ENCODE results near the gene GNB1. TPM values are rescaled to one million over a fixed set of nuclear protein-coding genes. Genes with fewer than 3 reads are reported as not detected.
"Not testable (repeated sequence)": the region's sequence is repeated elsewhere in the genome, so short reads cannot be mapped to it uniquely, and the experiment has no call there.

Gene GNB1
- total RNA-seq, 1 donor: 88.7 TPM

DNA sequence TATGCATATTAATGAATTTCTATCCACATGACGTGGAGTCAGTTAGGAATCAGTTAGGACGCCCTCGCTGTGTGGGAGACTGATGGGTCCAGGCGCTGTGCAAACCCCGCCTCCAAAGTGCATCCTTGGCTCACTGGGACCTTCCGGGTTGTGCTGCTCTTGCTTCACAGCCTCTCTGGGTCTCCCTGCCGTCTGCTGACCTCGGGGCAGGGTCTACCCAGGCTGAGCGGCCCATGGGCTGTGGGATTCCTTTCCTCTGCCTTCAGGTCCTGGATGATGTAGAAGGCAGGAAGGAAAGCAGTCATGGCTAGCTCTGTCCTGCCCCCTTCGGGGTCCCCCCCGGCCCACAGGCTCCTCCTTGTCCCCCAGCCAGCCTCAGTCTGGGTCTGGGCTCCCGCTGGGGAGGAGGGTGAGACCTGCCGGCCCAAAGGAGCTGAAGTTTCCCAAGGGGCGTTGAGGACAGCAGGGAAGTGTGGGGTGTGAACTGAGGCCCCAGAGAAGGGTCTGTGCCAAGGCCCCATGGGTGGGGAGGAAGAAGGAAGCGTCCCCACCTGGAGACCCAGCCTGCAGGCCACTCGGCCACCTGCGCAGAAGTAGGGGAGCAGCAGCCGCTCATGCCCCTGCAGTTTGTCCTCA, 142.1 kb downstream of the GNB1 start:
- Histone ChIP-seq H3K27ac (ENCODE audit: low read depth, low read length) (no peak overlapping the region), H3K79me2 (ENCODE audit: insufficient read depth, low read length) (no peaks in the 10 kb centered on the region), H3K4me1 (ENCODE audit: insufficient read depth, low read length) (no peaks in the 10 kb centered on the region), H4K20me1 (ENCODE audit: insufficient read depth, low read length) (no peaks in the 10 kb centered on the region), H3K27me3 (ENCODE audit: insufficient read depth, low read length) (no peaks in the 10 kb centered on the region), H3K4me3 (ENCODE audit: insufficient read depth, low read length) (no peak overlapping the region), H3K4me2 (ENCODE audit: insufficient read depth, low read length) (no peak overlapping the region), H2AFZ (ENCODE audit: low read length) (no peak overlapping the region), H3K36me3 (ENCODE audit: insufficient read depth, low read length) (peaks cover 13% of the 10 kb centered on the region), H3K9me3 (ENCODE audit: low read depth, low read length) (no peaks in the 10 kb centered on the region)
- peak; percentile 49 for DNase-seq (ENCODE audit: insufficient read length, low spot score, missing footprints)
- TF ChIP-seq, protein P1, sequence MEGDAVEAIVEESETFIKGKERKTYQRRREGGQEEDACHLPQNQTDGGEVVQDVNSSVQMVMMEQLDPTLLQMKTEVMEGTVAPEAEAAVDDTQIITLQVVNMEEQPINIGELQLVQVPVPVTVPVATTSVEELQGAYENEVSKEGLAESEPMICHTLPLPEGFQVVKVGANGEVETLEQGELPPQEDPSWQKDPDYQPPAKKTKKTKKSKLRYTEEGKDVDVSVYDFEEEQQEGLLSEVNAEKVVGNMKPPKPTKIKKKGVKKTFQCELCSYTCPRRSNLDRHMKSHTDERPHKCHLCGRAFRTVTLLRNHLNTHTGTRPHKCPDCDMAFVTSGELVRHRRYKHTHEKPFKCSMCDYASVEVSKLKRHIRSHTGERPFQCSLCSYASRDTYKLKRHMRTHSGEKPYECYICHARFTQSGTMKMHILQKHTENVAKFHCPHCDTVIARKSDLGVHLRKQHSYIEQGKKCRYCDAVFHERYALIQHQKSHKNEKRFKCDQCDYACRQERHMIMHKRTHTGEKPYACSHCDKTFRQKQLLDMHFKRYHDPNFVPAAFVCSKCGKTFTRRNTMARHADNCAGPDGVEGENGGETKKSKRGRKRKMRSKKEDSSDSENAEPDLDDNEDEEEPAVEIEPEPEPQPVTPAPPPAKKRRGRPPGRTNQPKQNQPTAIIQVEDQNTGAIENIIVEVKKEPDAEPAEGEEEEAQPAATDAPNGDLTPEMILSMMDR (IDR thresholded peaks at IDR 0.05; ENCODE audit: extremely low read depth, low read depth, low read length): no peak

DNA sequence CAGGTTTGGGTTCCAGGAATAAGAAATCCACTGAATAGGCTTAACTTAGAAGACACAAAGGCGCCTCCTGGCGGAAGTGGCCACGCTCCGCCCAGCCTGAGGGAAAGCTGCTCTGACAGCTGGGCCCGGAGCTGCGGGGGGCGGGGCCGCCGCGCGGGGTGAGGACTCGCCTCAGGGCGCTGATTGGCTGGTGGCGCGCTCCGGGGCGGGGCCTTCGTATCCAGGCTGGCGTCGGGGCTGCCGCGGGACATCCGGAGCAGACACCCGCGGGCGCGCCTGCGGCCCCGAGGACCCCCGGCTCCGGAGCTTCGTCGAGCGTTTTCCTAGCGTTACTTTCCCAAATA, 144.3 kb downstream of the GNB1 start:
- not testable (repeated sequence) for H3K79me2 ChIP-seq (ENCODE audit: insufficient read depth, low read length); H4K20me1 ChIP-seq (ENCODE audit: insufficient read depth, low read length); H3K4me2 ChIP-seq (ENCODE audit: insufficient read depth, low read length); H3K4me1 ChIP-seq (ENCODE audit: insufficient read depth, low read length); DNase-seq (ENCODE audit: insufficient read length, low spot score, missing footprints); H2AFZ ChIP-seq (ENCODE audit: low read length); H3K36me3 ChIP-seq (ENCODE audit: insufficient read depth, low read length); H3K27me3 ChIP-seq (ENCODE audit: insufficient read depth, low read length); H3K9me3 ChIP-seq (ENCODE audit: low read depth, low read length); H3K27ac ChIP-seq (ENCODE audit: low read depth, low read length)
- peak overlapping the region; percentile 58 for H3K4me3 ChIP-seq (ENCODE audit: insufficient read depth, low read length)

DNA sequence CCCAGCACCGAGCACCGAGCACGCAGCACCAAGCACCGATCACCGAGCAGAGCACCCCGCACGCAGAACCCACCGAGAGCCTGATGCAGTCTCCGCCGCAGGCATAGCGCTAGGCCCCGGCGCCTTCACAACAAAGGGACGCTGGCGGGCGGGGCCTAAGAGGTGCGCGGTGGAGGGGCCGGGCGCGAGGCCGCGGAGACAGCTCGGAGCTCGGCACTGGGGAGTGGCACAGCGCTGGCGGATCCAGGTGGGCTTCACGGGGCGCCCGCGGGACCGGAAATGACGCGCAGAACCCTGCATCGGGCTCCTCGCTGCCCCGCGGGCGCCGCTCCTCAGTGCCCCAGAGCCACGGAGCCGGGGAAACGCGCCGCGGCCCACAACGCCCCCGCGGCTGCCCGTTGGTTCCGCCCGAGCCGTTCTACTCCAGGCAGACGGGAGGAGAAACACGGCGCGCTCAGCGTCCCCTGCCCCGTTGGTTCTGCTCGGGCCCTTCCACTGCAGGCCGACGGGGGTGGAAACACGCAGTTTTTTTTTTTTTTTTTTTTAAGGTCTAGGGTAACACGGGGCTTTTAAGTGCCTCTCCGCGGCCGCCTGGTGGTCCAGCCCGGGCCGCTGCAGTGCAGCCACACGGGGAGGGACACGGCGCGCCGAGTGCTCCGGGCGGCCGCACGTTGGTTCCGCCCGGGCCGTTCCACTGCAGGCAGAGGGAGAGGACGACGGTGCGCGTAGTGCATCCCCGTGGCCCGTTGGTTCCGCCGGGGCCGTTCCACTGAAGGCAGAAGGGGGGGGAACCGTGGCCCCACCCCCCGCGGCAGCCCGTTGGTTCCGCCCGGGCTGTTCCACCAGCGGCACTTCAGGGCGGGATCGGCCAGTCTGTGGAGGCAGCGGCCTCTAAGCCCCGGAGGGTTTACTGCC, 145.0 kb downstream of the GNB1 start:
- Histone ChIP-seq H3K27ac (ENCODE audit: low read depth, low read length) (peak overlapping the region; percentile 70), H3K4me3 (ENCODE audit: insufficient read depth, low read length) (peak overlapping the region; percentile 58)
- H3K36me3 ChIP-seq (ENCODE audit: insufficient read depth, low read length); H3K4me1 ChIP-seq (ENCODE audit: insufficient read depth, low read length); H3K9me3 ChIP-seq (ENCODE audit: low read depth, low read length); H2AFZ ChIP-seq (ENCODE audit: low read length); H3K4me2 ChIP-seq (ENCODE audit: insufficient read depth, low read length); H4K20me1 ChIP-seq (ENCODE audit: insufficient read depth, low read length); H3K79me2 ChIP-seq (ENCODE audit: insufficient read depth, low read length); H3K27me3 ChIP-seq (ENCODE audit: insufficient read depth, low read length): not testable (repeated sequence)
- peak; percentile 62 for DNase-seq (ENCODE audit: insufficient read length, low spot score, missing footprints)

DNA sequence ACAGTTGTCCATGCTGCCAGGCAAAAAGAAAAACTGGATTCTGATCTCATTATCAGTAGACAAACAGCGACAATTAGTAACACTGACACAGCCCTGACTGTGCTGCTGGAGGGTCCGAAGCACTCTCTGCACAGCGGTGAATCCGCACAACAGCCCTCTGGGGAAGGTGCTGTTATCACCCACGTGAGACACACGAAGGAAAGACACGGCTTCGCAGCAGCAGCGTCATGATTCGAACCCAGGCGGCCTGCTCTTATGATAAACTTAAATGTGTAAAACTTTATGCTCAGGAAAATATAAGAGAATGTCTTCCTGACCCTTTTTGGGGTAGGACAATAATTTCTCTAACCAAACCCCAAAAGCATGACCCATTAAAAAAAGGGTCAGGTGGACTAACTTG, 148.4 kb downstream of the GNB1 start:
- H2AFZ ChIP-seq (ENCODE audit: low read length); H3K27me3 ChIP-seq (ENCODE audit: insufficient read depth, low read length); H3K4me1 ChIP-seq (ENCODE audit: insufficient read depth, low read length); H3K4me2 ChIP-seq (ENCODE audit: insufficient read depth, low read length); H3K27ac ChIP-seq (ENCODE audit: low read depth, low read length); H3K36me3 ChIP-seq (ENCODE audit: insufficient read depth, low read length); DNase-seq (ENCODE audit: insufficient read length, low spot score, missing footprints); H3K9me3 ChIP-seq (ENCODE audit: low read depth, low read length); H3K4me3 ChIP-seq (ENCODE audit: insufficient read depth, low read length); H3K79me2 ChIP-seq (ENCODE audit: insufficient read depth, low read length); H4K20me1 ChIP-seq (ENCODE audit: insufficient read depth, low read length): not testable (repeated sequence)

- H3K79me2 ChIP-seq (ENCODE audit: insufficient read depth, low read length); H3K9me3 ChIP-seq (ENCODE audit: low read depth, low read length); H3K4me3 ChIP-seq (ENCODE audit: insufficient read depth, low read length); H4K20me1 ChIP-seq (ENCODE audit: insufficient read depth, low read length); H3K4me2 ChIP-seq (ENCODE audit: insufficient read depth, low read length); H3K36me3 ChIP-seq (ENCODE audit: insufficient read depth, low read length); H2AFZ ChIP-seq (ENCODE audit: low read length); H3K27me3 ChIP-seq (ENCODE audit: insufficient read depth, low read length); H3K4me1 ChIP-seq (ENCODE audit: insufficient read depth, low read length): not testable (repeated sequence)
- peak overlapping the region; percentile 60 for H3K27ac ChIP-seq (ENCODE audit: low read depth, low read length)
- DNase-seq (ENCODE audit: insufficient read length, low spot score, missing footprints): peak; percentile 96
Observed at GRCh38 chr1:1741013-1741412, 149.9 kb downstream of the GNB1 start.

- not testable (repeated sequence) for H3K4me2 ChIP-seq (ENCODE audit: insufficient read depth, low read length); H3K36me3 ChIP-seq (ENCODE audit: insufficient read depth, low read length); H3K4me1 ChIP-seq (ENCODE audit: insufficient read depth, low read length); H3K79me2 ChIP-seq (ENCODE audit: insufficient read depth, low read length); H3K9me3 ChIP-seq (ENCODE audit: low read depth, low read length); H3K4me3 ChIP-seq (ENCODE audit: insufficient read depth, low read length); H3K27me3 ChIP-seq (ENCODE audit: insufficient read depth, low read length); H3K27ac ChIP-seq (ENCODE audit: low read depth, low read length); H4K20me1 ChIP-seq (ENCODE audit: insufficient read depth, low read length); DNase-seq (ENCODE audit: insufficient read length, low spot score, missing footprints); H2AFZ ChIP-seq (ENCODE audit: low read length)
Observed at GRCh38 chr1:1738799-1739337, 152.0 kb downstream of the GNB1 start.

DNA sequence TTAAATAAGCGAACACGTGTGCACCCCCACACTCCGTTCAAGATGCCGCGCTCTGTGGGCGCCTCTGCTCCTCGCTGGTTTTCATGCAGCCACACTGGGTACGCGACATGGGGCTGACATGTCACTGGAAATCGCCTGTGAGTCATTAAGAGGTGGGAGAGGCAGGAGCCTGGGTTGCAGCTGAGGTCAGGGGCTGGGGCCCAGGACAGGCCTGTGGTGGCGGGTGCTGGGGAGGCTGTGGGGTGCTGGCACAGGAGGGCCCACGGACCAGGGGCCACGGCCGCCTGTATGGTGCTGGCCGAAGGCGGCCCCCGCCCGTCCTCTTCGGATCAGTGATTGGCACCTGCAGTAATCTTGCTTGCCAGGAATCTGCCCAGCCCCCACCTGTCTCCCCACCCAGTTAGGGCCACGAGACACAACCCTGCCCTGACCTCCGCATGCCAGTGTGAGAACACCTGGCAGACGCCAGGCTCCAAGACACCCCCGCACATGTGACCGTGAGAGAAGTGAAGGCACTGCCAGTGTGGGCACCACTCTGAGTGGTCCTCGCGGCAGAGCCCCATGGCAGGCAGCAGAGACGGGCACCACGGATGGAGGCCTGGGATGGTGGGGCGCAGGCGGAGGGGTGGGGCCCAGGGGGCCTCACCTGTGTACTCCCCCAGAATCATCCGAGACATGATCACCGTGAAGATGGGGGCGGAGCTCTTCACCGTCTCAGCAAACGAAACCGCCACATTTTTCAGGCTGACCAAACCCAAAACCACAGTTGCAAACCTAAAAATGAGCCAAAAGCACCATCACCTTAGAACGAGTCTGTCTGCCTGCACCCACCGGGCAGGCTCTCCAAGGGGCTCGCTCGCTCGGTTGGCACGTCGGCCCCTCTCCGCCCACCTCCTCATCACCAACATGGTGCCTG, 153.0 kb downstream of the GNB1 start:
- H3K27ac ChIP-seq (ENCODE audit: low read depth, low read length); H3K79me2 ChIP-seq (ENCODE audit: insufficient read depth, low read length); H3K4me2 ChIP-seq (ENCODE audit: insufficient read depth, low read length); H3K36me3 ChIP-seq (ENCODE audit: insufficient read depth, low read length); H3K27me3 ChIP-seq (ENCODE audit: insufficient read depth, low read length); H3K4me3 ChIP-seq (ENCODE audit: insufficient read depth, low read length); DNase-seq (ENCODE audit: insufficient read length, low spot score, missing footprints); H4K20me1 ChIP-seq (ENCODE audit: insufficient read depth, low read length); H2AFZ ChIP-seq (ENCODE audit: low read length); H3K9me3 ChIP-seq (ENCODE audit: low read depth, low read length); H3K4me1 ChIP-seq (ENCODE audit: insufficient read depth, low read length): not testable (repeated sequence)
